GM12801 (cell line): ENCODE results near the gene MPL.

Source experiments
- CTCF ChIP-seq: IDR thresholded peaks from one replicate; pipeline ENCODE4 v1.5.1; 2011; ENCODE audit warnings: control low read depth; ENCODE audit not compliant: insufficient read length; ENCODE audit errors: extremely low read depth

MPL gene

GRCh38 chr1:43358746-43359693 lies 21.4 kb downstream of the MPL start, which contains the start of gene CDC20:
CDC20 (plus strand) TSS chr1:43358981; CDS start chr1:43359216, 235 bp downstream.
- no peak for TF ChIP-seq CTCF

GRCh38 chr1:43359696-43360095 lies 22.1 kb downstream of the MPL start:
- no peak for TF ChIP-seq CTCF

- no peak for TF ChIP-seq CTCF
These were observed 23.0 kb downstream of the MPL start for GRCh38 chr1:43360616-43361015.

GRCh38 chr1:43363283-43363934 lies 25.8 kb downstream of the MPL start:
- TF ChIP-seq CTCF = no peak

- no peak for TF ChIP-seq CTCF
These were observed 26.4 kb downstream of the MPL start for GRCh38 chr1:43363935-43364525.

GRCh38 chr1:43365678-43366077 lies 28.1 kb downstream of the MPL start:
- no peak for TF ChIP-seq CTCF

GRCh38 chr1:43366179-43366578 lies 28.6 kb downstream of the MPL start:
- no peak for TF ChIP-seq CTCF
